Heart left ventricle (tissue), 16 donors: ENCODE results near the gene WNT16. TPM values are rescaled to one million over a fixed set of nuclear protein-coding genes. Genes with fewer than 3 reads are reported as not detected.

Source experiments
- ATAC-seq, 4 donors: fragments of 200-7000 bp; cut with Tn5 transposase; one replicate each; pipeline ENCODE4 v1.9.1; 2020 to 2022; ENCODE audit warnings: moderate library complexity in 4 of 4, mild to moderate bottlenecking in 3 of 4, moderate number of reproducible peaks in 1 of 4
- DNase-seq, 5 donors: peaks; one replicate each; pipeline ENCODE4 v3.0.0-alpha.2; 2020
- H3K27ac ChIP-seq, 12 donors: fragments of 200-600 bp; sonication (generic) in 4 of 12; one replicate each; pipeline versions ENCODE4 v1.5.0 to v1.8.0; 2016 to 2022; ENCODE audit warnings: mild to moderate bottlenecking in 2 of 12
- H3K27me3 ChIP-seq, 9 donors: fragments of 200-600 bp; sonication (generic) in 2 of 9; one replicate each; pipeline versions ENCODE4 v1.5.1 to v1.8.0; 2016 to 2022; ENCODE audit warnings: mild to moderate bottlenecking in 3 of 9
- H3K36me3 ChIP-seq, 9 donors: fragments of 200-600 bp; sonication (generic) in 2 of 9; one replicate each; pipeline versions ENCODE4 v1.5.0 to v1.8.0; 2018 to 2022; ENCODE audit warnings: mild to moderate bottlenecking in 2 of 9
- H3K4me1 ChIP-seq, 12 donors: fragments of 200-600 bp; sonication (generic) in 4 of 12; one replicate each; pipeline versions ENCODE4 v1.5.0 to v1.8.0; 2016 to 2022; ENCODE audit warnings: mild to moderate bottlenecking in 3 of 12
- H3K4me3 ChIP-seq, 12 donors: fragments of 200-600 bp; sonication (generic) in 4 of 12; one replicate each; pipeline versions ENCODE4 v1.5.0 to v1.8.0; 2017 to 2022; ENCODE audit warnings: mild to moderate bottlenecking in 9 of 12, moderate library complexity in 4 of 12
- H3K9me3 ChIP-seq, 12 donors: fragments of 200-600 bp; sonication (generic) in 4 of 12; one replicate each; pipeline versions ENCODE4 v1.5.0 to v1.8.0; 2016 to 2022; ENCODE audit warnings: mild to moderate bottlenecking in 1 of 12
- CTCF ChIP-seq, 12 donors: fragments of 200-600 bp; sonication (generic) in 4 of 12; IDR thresholded peaks; one replicate each; pipeline versions ENCODE4 v1.5.0 to v1.8.0; 2018 to 2022; ENCODE audit warnings: antibody characterized with exemption in 12 of 12, mild to moderate bottlenecking in 5 of 12
- POLR2A ChIP-seq, 2 donors: fragments of 450-650 bp; IDR thresholded peaks; one replicate each; pipeline ENCODE4 v1.6.1; 2017; ENCODE audit warnings: antibody characterized with exemption in 2 of 2, mild to moderate bottlenecking in 2 of 2, moderate library complexity in 2 of 2
- WGBS, 4 donors: extraction: QIAGEN DNeasy Blood & Tissue Kit in 2 of 4; methylation state at CpG; one replicate each; pipeline versions ENCODE4 v1.1.5 to v1.1.7; 2013 to 2018; 5-methylcytosine and 5-hydroxymethylcytosine counted together
- intact Hi-C, 10 donors: fragments of 100-400 bp; cut with DNase I; formaldehyde crosslinking; loops; one replicate each; pipeline versions ENCODE4 v1.11.1 to v1.14.2; 2022
- polyA plus RNA-seq, 2 donors: library from polyadenylated mRNA; stranded (reverse); fragments of 200-250 nt; gene quantifications; one replicate each; pipeline ENCODE4 v1.2.3, GENCODE V29; 2013
- total RNA-seq, 9 donors: library from RNA; depleted of rRNA in 2 of 9; stranded (reverse); fragments of >200 nt in 2 of 9; fragmentation: NEBNext Ultra II Directional in 3 of 9; extraction: Animal tissue kit (Norgen Biotek cat#: 25700) in 3 of 9; gene quantifications; one replicate each; pipeline versions ENCODE4 v1.1.0 to v1.2.4, GENCODE V29; 2016 to 2023
- donor health status: ischemic (EF 13 %, LVEDD 7.1; RV severe dilation, severe dysfunction).
- donor health status: healthy with polysubstance abuse.
- donor health status: DM: no; HTN: yes; CAD: no.
- donor health status: DM: no; HTN: no; CAD: no.
- donor health status: ischemic (EF 25% LVEDD 6.9; RV normal size, moderate dysfunction).
- donor health status: ischemic (EF 25% LVEDD 5.7; RV mildly dilated, moderate dysfunction).
- donor health status: healthy.
- donor health status: DM: yes; HTN: yes; CAD: no.
- donor health status: ischemic (EF 35%, LVEDD 5.7; RV mildly dilated, moderate dysfunction).
- donor health status: nonischemic (EF 11% LVEDD 7.7; RV severe dilation, severe dysfunction).
- donor health status: DM: yes; HTN: yes; CAD: no.
- donor health status: PGD.
- donor health status: ischemic (EF 29% LVEDD 5.4; RV normal size, mild dysfunction).
- donor health status: nonischemic (EF 23%, LVEDD 6.1; RV moderate dilation, normal function).

The WNT16 gene
- total and polyA plus RNA-seq, 11 donors = 0.19 TPM; not detected in 10

- ATAC-seq = peak in 1 of 4 donors; percentile 22
- no peak for TF ChIP-seq CTCF (IDR thresholded peaks at IDR 0.05)
- TF ChIP-seq POLR2A (IDR thresholded peaks at IDR 0.05) = no peak
- Histone ChIP-seq H3K9me3 (no peaks in the 10 kb centered on the region), H3K27me3 (peaks cover 7 to 80% (median 71%) of the 10 kb centered on the region in 9 donors), H3K4me3 (peak overlapping the region; percentile 15 to 51 (median 41)), H3K27ac (no peak overlapping the region), H3K36me3 (no peaks in the 10 kb centered on the region), H3K4me1 (peaks cover 0 to 25% (median 14%) of the 10 kb centered on the region in 12 donors)
- intact Hi-C loops = no loop called here
- DNase-seq = no peak
- 2% methylated on average over 50 to 52 of the region's 52 CpGs for WGBS, 4 donors
Measured at GRCh38 chr7:121330053-121330833, 1.4 kb downstream of the WNT16 start.

GRCh38 chr7:121331048-121331447, 2.2 kb downstream of the WNT16 start:
- DNase-seq (no peak), ATAC-seq (no peak)
- no peaks in the 10 kb centered on the region for H3K9me3 ChIP-seq
- TF ChIP-seq POLR2A (IDR thresholded peaks at IDR 0.05) = no peak
- no peak for TF ChIP-seq CTCF (IDR thresholded peaks at IDR 0.05)
- no peak overlapping the region for H3K27ac ChIP-seq
- H3K27me3 ChIP-seq = peaks cover 7 to 84% (median 73%) of the 10 kb centered on the region in 9 donors
- 81 to 91% (median 86%) methylated on average over 4 of the region's 4 CpGs for WGBS, 4 donors
- H3K4me1 ChIP-seq = peaks cover 0 to 25% (median 14%) of the 10 kb centered on the region in 12 donors
- no peak overlapping the region for H3K4me3 ChIP-seq
- no peaks in the 10 kb centered on the region for H3K36me3 ChIP-seq
- intact Hi-C loops = no loop called here

GRCh38 chr7:121331574-121331973, 2.8 kb downstream of the WNT16 start:
- WGBS, 4 donors = 71 to 78% (median 74%) methylated on average over 5 of the region's 5 CpGs
- Histone ChIP-seq H3K27ac (no peak overlapping the region), H3K36me3 (no peaks in the 10 kb centered on the region), H3K4me1 (peaks cover 0 to 25% (median 14%) of the 10 kb centered on the region in 12 donors), H3K9me3 (no peaks in the 10 kb centered on the region), H3K27me3 (peaks cover 7 to 84% (median 73%) of the 10 kb centered on the region in 9 donors), H3K4me3 (no peak overlapping the region)
- ATAC-seq (no peak), DNase-seq (no peak)
- TF ChIP-seq POLR2A (IDR thresholded peaks at IDR 0.05) (no peak), CTCF (IDR thresholded peaks at IDR 0.05) (no peak)
- intact Hi-C loops = no loop called here

- Histone ChIP-seq H3K4me1 (peaks cover 0 to 17% (median 11%) of the 10 kb centered on the region in 12 donors), H3K36me3 (no peaks in the 10 kb centered on the region), H3K27ac (no peak overlapping the region), H3K9me3 (no peaks in the 10 kb centered on the region), H3K27me3 (peaks cover 5 to 64% (median 60%) of the 10 kb centered on the region in 9 donors), H3K4me3 (no peak overlapping the region)
- ATAC-seq (no peak), DNase-seq (no peak)
- intact Hi-C loops = no loop called here
- 94 to 97% (median 96%) methylated on average over 4 of the region's 4 CpGs for WGBS, 4 donors
- TF ChIP-seq CTCF (IDR thresholded peaks at IDR 0.05) (no peak), POLR2A (IDR thresholded peaks at IDR 0.05) (no peak)
Measured at GRCh38 chr7:121334376-121334775, 5.6 kb downstream of the WNT16 start.
